ENCODE data around the gene AKIP1.
"Not testable (repeated sequence)": the region's sequence is repeated elsewhere in the genome, so short reads cannot be mapped to it uniquely, and the experiment has no call there.

Gene AKIP1

DNA sequence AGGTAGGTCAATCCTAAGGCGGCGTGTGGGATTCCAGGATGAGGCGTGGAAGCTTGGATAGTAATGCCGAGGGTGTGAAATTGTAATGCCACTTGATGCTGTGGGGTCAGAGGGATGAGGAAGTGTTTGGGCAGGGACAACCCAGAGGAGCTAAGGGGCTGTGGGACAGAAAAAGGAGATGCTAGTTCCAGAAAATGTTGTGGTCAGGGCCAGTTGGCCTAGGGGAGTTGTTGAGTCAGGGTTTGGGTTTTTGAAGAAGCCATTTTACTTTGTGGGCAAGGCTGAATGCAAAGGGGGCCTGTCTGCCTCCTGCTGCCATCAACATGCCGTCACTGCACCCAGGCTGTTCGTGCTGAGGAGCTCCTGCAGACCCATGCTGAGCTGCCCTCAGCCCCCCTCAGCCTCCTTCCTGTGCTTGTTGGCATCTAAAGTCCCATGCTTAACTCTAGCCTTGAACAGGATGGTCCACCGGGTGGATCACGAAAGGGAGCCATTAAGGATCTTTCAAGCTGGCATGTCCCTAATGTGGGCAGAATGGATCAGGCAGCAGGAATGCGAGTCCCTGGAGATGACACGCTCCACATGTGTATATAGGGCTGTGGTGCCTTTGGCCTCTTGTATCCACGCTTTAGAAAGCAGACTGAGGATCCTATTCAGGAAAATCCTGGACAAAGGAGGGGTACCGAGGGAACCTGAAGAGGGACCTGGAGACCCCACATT is 19.6 kb downstream of the AKIP1 start:
- no peak for DNase-seq (ENCODE audit: low read depth)
- no peak overlapping the region for H3K4me3 ChIP-seq (ENCODE audit: low read depth, low read length)
- TF ChIP-seq, protein P1, sequence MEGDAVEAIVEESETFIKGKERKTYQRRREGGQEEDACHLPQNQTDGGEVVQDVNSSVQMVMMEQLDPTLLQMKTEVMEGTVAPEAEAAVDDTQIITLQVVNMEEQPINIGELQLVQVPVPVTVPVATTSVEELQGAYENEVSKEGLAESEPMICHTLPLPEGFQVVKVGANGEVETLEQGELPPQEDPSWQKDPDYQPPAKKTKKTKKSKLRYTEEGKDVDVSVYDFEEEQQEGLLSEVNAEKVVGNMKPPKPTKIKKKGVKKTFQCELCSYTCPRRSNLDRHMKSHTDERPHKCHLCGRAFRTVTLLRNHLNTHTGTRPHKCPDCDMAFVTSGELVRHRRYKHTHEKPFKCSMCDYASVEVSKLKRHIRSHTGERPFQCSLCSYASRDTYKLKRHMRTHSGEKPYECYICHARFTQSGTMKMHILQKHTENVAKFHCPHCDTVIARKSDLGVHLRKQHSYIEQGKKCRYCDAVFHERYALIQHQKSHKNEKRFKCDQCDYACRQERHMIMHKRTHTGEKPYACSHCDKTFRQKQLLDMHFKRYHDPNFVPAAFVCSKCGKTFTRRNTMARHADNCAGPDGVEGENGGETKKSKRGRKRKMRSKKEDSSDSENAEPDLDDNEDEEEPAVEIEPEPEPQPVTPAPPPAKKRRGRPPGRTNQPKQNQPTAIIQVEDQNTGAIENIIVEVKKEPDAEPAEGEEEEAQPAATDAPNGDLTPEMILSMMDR (IDR thresholded peaks at IDR 0.05; ENCODE audit: insufficient read depth, low read depth, low read length, missing control alignments) = no peak

DNA sequence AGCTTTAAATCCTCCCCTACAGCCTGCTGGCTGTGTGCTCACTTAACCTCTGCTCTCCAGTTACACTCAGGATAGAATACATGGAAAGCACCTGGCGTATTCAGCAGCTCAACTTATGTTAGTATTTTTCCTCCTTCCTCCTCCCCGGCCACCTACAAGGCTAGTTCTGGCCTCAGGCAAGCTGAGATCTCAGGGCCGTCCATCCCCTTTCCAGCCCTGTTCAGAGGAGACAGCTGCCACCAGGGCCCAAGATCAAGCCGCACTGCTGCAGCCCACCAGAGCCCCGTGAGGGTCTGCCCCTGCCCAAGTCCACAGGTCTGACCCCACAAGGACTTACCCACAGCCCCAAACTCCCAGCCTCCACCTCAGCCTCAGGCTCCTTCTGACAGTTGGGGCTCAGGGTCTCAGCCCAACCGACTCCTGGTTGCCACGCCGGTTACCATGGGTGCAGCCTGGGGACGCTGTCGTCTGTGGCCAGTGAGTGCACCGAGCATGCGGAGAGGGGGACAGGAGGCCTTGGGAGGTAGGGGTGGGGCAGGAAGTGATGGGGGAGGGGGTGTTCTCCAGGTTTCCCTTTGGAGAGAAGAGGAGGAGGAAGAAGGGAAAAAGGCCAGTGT is 21.7 kb downstream of the AKIP1 start, which contains the start of gene C11orf16:
TSS of gene C11orf16 (minus strand) at position 384 of the 617 bp plus-strand sequence. CDS start 639 bp downstream, outside the sequence.
- TF ChIP-seq, protein P1 (IDR thresholded peaks at IDR 0.05; ENCODE audit: insufficient read depth, low read depth, low read length, missing control alignments) = no peak
- H3K4me3 ChIP-seq (ENCODE audit: low read depth, low read length) = no peak within 1 kb of the TSS
- DNase-seq (ENCODE audit: low read depth) = no peak

DNA sequence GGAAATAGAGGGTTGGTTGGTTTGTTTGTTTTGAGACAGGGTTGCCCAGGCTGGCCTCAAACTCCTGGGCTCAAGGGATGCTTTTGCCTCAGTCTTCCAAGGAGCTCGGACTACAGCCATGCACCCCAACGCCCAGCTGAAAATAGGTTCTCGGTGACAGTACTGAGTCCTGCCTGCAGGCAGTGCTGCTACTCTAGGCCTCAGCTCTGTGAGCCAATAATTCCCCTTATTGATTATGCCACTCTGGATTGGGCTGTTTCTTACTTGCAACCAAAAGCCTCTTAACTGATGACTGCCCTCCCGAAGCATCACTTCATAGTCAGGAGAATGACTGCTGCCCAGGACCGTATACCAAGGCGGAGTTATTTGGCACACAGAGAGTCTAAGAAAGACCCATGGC is 22.9 kb downstream of the AKIP1 start:
- TF ChIP-seq, protein P1 (IDR thresholded peaks at IDR 0.05; ENCODE audit: insufficient read depth, low read depth, low read length, missing control alignments) = no peak
- no peak for DNase-seq (ENCODE audit: low read depth)
- H3K4me3 ChIP-seq (ENCODE audit: low read depth, low read length) = no peak overlapping the region

DNA sequence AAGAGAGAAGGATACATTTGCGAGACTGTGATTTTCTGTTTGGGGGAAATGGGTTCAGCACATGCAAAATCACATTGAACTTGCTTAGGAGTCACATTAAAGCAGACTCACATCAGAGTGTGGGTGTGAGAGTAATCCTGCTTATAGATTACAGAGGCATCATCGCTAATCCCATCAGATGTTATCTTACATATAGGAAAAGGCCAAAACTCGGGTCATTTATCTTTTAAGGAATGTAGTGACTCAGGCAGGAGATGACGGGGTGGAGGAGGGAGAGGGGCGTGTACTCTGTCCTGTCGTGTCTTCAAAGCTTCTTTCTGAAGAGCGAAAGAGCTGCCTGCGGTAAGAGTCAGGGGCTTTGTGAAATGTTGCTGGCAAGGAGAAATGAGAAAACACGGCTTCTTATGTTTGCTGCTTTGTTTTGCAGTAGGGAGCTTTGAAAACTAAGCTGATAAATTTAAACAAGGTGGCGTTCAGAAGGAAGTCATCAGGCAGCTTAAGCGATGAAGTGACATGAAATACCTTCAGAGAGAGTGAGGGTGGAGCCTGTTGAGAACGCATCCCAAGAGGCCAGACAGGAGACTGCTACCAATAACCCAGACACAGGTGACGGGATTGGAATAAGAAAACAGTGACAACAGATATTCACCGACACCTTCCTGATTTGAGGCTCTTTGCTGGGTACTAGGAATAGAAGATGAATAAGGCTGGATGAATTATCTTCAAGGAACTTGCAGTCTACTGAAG is 23.9 kb downstream of the AKIP1 start:
- TF ChIP-seq, protein P1 (IDR thresholded peaks at IDR 0.05; ENCODE audit: insufficient read depth, low read depth, low read length, missing control alignments) = no peak
- H3K4me3 ChIP-seq (ENCODE audit: low read depth, low read length) = no peak overlapping the region
- no peak for DNase-seq (ENCODE audit: low read depth)

DNA sequence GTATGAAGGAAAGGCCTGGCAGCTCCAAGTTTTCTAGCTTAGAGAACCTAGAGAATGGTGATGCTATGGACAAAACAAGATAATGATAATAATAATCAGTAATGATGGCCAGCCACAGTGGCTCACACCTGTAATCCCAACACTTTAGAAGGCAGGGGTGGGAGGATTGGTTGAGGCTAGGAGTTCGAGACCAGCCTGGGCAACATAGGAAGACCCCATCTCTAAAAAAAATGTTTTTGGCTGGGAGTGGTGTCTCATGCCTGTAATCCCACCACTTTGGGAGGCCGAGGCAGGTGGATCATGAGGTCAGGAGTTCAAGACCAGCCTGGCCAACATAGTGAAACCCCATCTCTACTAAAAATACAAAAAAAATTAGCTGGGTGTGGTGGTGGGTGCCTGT is 24.8 kb downstream of the AKIP1 start:
- DNase-seq (ENCODE audit: low read depth); H3K4me3 ChIP-seq (ENCODE audit: low read depth, low read length): not testable (repeated sequence)

DNA sequence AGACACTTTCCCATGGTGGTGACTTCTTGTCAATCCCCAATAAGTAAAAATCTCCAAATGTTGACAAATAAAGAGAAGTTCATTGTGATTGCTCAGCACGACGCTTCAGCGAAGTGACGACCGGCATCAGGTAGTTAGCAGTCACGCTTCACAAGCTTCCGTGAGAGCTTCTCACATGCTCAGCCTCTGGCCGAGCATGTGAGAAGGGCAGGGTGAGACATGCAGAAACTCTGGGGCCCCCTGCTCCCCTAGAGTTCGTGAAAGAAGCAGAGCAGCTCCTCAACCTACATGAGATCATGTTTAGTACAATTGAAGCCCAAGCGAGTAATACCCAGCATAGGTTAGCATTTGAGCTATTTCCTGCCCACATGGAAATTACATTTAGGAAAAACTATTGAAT is 26.2 kb downstream of the AKIP1 start:
- no peak overlapping the region for H3K4me3 ChIP-seq (ENCODE audit: low read depth, low read length)
- peak; percentile 85 for DNase-seq (ENCODE audit: low read depth)
- TF ChIP-seq, protein P1 (IDR thresholded peaks at IDR 0.05; ENCODE audit: insufficient read depth, low read depth, low read length, missing control alignments) = no peak

DNA sequence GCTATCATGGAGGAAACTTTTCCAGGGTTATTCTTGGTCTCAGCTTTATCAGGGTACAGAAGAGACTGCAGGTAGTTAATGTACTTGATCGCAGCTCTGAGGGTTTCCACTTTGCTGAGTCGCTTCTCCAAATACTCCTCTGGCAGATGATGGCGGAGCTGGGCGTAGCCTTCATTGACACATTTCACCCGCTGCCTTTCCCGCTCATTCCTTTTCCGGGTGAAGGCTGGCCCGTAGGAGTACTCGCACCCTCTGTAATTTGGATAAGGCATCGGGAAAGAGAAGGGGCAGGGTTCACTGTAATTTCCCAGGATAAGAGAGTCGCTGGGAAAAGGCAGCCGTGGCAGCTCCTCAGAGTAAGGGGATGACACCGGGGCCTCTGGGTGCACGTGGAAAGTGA is 26.7 kb downstream of the AKIP1 start:
- H3K4me3 ChIP-seq (ENCODE audit: low read depth, low read length) = no peak overlapping the region
- no peak for DNase-seq (ENCODE audit: low read depth)
- TF ChIP-seq, protein P1 (IDR thresholded peaks at IDR 0.05; ENCODE audit: insufficient read depth, low read depth, low read length, missing control alignments) = no peak

Data from GM12865 (cell line).